DND-41 (cell line): ENCODE measurements around the gene VPS33A.

Source experiments
- ATAC-seq: fragments of 200-7000 bp; cut with Tn5 transposase; 3 replicates; pipeline ENCODE4 v1.9.1; 2021; ENCODE audit warnings: low read depth; ENCODE audit not compliant: insufficient read depth
- DNase-seq: peaks from one replicate; pipeline ENCODE4 v3.0.0-alpha.2; 2020
- H2AFZ ChIP-seq: 2 replicates; pipeline ENCODE4 v1.6.0; 2012; ENCODE audit warnings: low read depth, low read length
- H3K27ac ChIP-seq: 2 replicates; pipeline ENCODE4 v1.5.1; 2012; ENCODE audit warnings: low read length, inconsistent platforms
- H3K27me3 ChIP-seq: fragments of 200-600 bp; sonication (generic); 2 replicates; pipeline ENCODE4 v1.6.0; 2012; ENCODE audit warnings: low read length, mild to moderate bottlenecking, inconsistent platforms; ENCODE audit not compliant: insufficient read depth, poor library complexity
- H3K36me3 ChIP-seq: 2 replicates; pipeline ENCODE4 v1.5.1; 2012; ENCODE audit warnings: low read length, inconsistent platforms; ENCODE audit not compliant: insufficient read depth
- H3K4me1 ChIP-seq: 2 replicates; pipeline ENCODE4 v1.5.1; 2012; ENCODE audit warnings: mild to moderate bottlenecking, low read length; ENCODE audit not compliant: insufficient read depth
- H3K4me2 ChIP-seq: 2 replicates; pipeline ENCODE4 v1.6.0; 2012; ENCODE audit warnings: mild to moderate bottlenecking, moderate library complexity, low read length, inconsistent platforms; ENCODE audit not compliant: insufficient read depth
- H3K4me3 ChIP-seq, 2 experiments: fragments of 200-600 bp in 1 of 2; shearing (Covaris generic) in 1 of 2; 2 replicates each; pipeline ENCODE4 v1.5.1; 2012 to 2016; ENCODE audit warnings: inconsistent platforms in 2 of 2, low read length in 2 of 2, mild to moderate bottlenecking in 2 of 2, low read depth in 1 of 2, moderate library complexity in 1 of 2
- H3K79me2 ChIP-seq: 2 replicates; pipeline ENCODE4 v1.6.0; 2012; ENCODE audit warnings: low read length, inconsistent platforms; ENCODE audit not compliant: insufficient read depth
- H3K9ac ChIP-seq: 2 replicates; pipeline ENCODE4 v1.6.0; 2012; ENCODE audit warnings: low read depth, mild to moderate bottlenecking, inconsistent platforms, low read length, moderate library complexity
- H3K9me3 ChIP-seq: 2 replicates; pipeline ENCODE4 v1.5.1; 2012; ENCODE audit warnings: low read length, moderate library complexity, mild to moderate bottlenecking, inconsistent platforms; ENCODE audit not compliant: insufficient read depth, severe bottlenecking
- H4K20me1 ChIP-seq: 2 replicates; pipeline ENCODE4 v1.6.0; 2012; ENCODE audit warnings: low read length; ENCODE audit not compliant: insufficient read depth
- CTCF ChIP-seq: IDR thresholded peaks from 2 replicates; pipeline ENCODE4 v1.5.1; 2012; ENCODE audit warnings: borderline replicate concordance, low read length, moderate library complexity, mild to moderate bottlenecking; ENCODE audit not compliant: poor library complexity, severe bottlenecking; ENCODE audit errors: extremely low read depth
- EZH2 ChIP-seq: IDR thresholded peaks from 3 replicates; pipeline ENCODE4 v1.6.1; 2012; ENCODE audit warnings: borderline replicate concordance, low read depth, mild to moderate bottlenecking, moderate library complexity, low read length, inconsistent platforms; ENCODE audit not compliant: severe bottlenecking

VPS33A gene

GRCh38 chr12:122293081-122293480 is 26.8 kb upstream of the VPS33A start:
- Histone ChIP-seq H3K9ac (no peak overlapping the region), H3K27ac (no peak overlapping the region), H3K27me3 (no peaks in the 10 kb centered on the region), H3K4me3 (no peak overlapping the region), H4K20me1 (no peaks in the 10 kb centered on the region), H3K4me2 (no peak overlapping the region), H3K9me3 (no peaks in the 10 kb centered on the region), H3K4me1 (no peaks in the 10 kb centered on the region), H3K79me2 (no peaks in the 10 kb centered on the region), H3K36me3 (peaks cover 21% of the 10 kb centered on the region), H2AFZ (no peak overlapping the region)
- TF ChIP-seq EZH2 (no peak), CTCF (no peak)
- DNase-seq (no peak), ATAC-seq (no peak)

- Histone ChIP-seq H3K4me2 (no peak overlapping the region), H3K4me3 (no peak overlapping the region), H3K36me3 (peaks cover 14% of the 10 kb centered on the region; the same call in 1 of the 2 replicates), H4K20me1 (no peaks in the 10 kb centered on the region), H3K79me2 (no peaks in the 10 kb centered on the region), H3K4me1 (no peaks in the 10 kb centered on the region), H3K9ac (no peak overlapping the region), H3K27me3 (no peaks in the 10 kb centered on the region), H2AFZ (no peak overlapping the region), H3K27ac (no peak overlapping the region), H3K9me3 (no peaks in the 10 kb centered on the region)
- TF ChIP-seq CTCF, result no peak
- TF ChIP-seq EZH2, result no peak
- ATAC-seq, result no peak
- DNase-seq, result no peak
These were observed 25.1 kb upstream of the VPS33A start for GRCh38 chr12:122291431-122291830.

GRCh38 chr12:122283680-122284079 is 17.4 kb upstream of the VPS33A start:
- DNase-seq, result no peak
- Histone ChIP-seq H2AFZ (no peak overlapping the region), H3K27me3 (no peaks in the 10 kb centered on the region), H3K36me3 (peaks cover 26% of the 10 kb centered on the region), H4K20me1 (no peaks in the 10 kb centered on the region), H3K4me3 (no peak overlapping the region), H3K27ac (no peak overlapping the region), H3K4me2 (no peak overlapping the region), H3K79me2 (no peaks in the 10 kb centered on the region), H3K9ac (no peak overlapping the region), H3K4me1 (no peaks in the 10 kb centered on the region), H3K9me3 (no peaks in the 10 kb centered on the region)
- ATAC-seq, result no peak
- TF ChIP-seq EZH2, result no peak
- no peak for TF ChIP-seq CTCF

- no peak overlapping the region for H3K9ac ChIP-seq
- no peak for ATAC-seq
- H3K9me3 ChIP-seq, result no peaks in the 10 kb centered on the region
These were observed 15.8 kb upstream of the VPS33A start for GRCh38 chr12:122282061-122282460.

More at GRCh38 chr12:122282061-122282460, 15.8 kb upstream of the VPS33A start:
- no peaks in the 10 kb centered on the region for H3K27me3 ChIP-seq
- no peak for DNase-seq
- no peaks in the 10 kb centered on the region for H4K20me1 ChIP-seq
- TF ChIP-seq CTCF, result no peak
- peaks cover 24% of the 10 kb centered on the region for H3K36me3 ChIP-seq
- H3K4me2 ChIP-seq, result no peak overlapping the region
- no peaks in the 10 kb centered on the region for H3K4me1 ChIP-seq
- no peak overlapping the region for H2AFZ ChIP-seq
- H3K4me3 ChIP-seq, result no peak overlapping the region
- H3K79me2 ChIP-seq, result no peaks in the 10 kb centered on the region
- H3K27ac ChIP-seq, result no peak overlapping the region
